ENCODE measurements around the gene INAFM2. TPM values are rescaled to one million over a fixed set of nuclear protein-coding genes. Genes with fewer than 3 reads are reported as not detected.

INAFM2 gene
- total RNA-seq: 1 to 10 TPM; 8.4 to 9.7 TPM

GRCh38 chr15:40323239-40323952, at the start of gene INAFM2:
TSS of gene INAFM2 (plus strand) at chr15:40323692. CDS start at chr15:40324056, 364 bp downstream.

GRCh38 chr15:40282869-40283614, 40.5 kb upstream of the INAFM2 start, which contains the start of gene ANKRD63:
TSS of gene ANKRD63 (minus strand) at chr15:40283064. CDS start at chr15:40282586, 478 bp downstream.

GRCh38 chr15:40307421-40308211, 15.9 kb upstream of the INAFM2 start, which contains the start of gene PLCB2:
TSS of gene PLCB2 (minus strand) at chr15:40307935. CDS start at chr15:40307672, 263 bp downstream.

GRCh38 chr15:40340740-40341400, 17.4 kb downstream of the INAFM2 start, which contains the start of gene CCDC9B:
TSS of gene CCDC9B (minus strand) at chr15:40340939. CDS start at chr15:40340819, 120 bp downstream.

GRCh38 chr15:40357723-40358470, 34.4 kb downstream of the INAFM2 start, which contains the start of gene DISP2:
TSS of gene DISP2 (plus strand) at chr15:40358219. CDS start at chr15:40358322, 103 bp downstream.

Other genes starting within 250 kb of the INAFM2 start
- 10 to 100 TPM; 24.1 to 25.0 TPM for gene BMF, start 214.8 kb upstream of the INAFM2 start, total RNA-seq
- 10 to 100 TPM; 70.0 to 71.8 TPM for gene BUB1B, start 162.6 kb upstream of the INAFM2 start, total RNA-seq
- under 1 TPM; 0.48 to 0.91 TPM for gene PAK6, start 84.6 kb upstream of the INAFM2 start, total RNA-seq
- under 1 TPM; 0.23 to 0.26 TPM for gene ANKRD63, start 40.6 kb upstream of the INAFM2 start, total RNA-seq
- gene PLCB2, start 15.8 kb upstream of the INAFM2 start, total RNA-seq: 100 to 1,000 TPM; 178 to 182 TPM
- under 1 TPM; 0.43 to 0.76 TPM for gene CCDC9B, start 17.2 kb downstream of the INAFM2 start, total RNA-seq
- gene PHGR1, start 27.3 kb downstream of the INAFM2 start, total RNA-seq: not detected
- gene DISP2, start 34.5 kb downstream of the INAFM2 start, total RNA-seq: under 1 TPM; 0.05 to 0.08 TPM
- 10 to 100 TPM; 35.5 to 35.7 TPM for gene KNSTRN, start 59.0 kb downstream of the INAFM2 start, total RNA-seq
- 10 to 100 TPM; 43.6 to 45.3 TPM for gene IVD, start 82.1 kb downstream of the INAFM2 start, total RNA-seq
- 10 to 100 TPM; 29.7 to 30.0 TPM for gene BAHD1, start 117.3 kb downstream of the INAFM2 start, total RNA-seq
- gene CHST14, start 147.3 kb downstream of the INAFM2 start, total RNA-seq: 10 to 100 TPM; 13.7 to 14.1 TPM
- 10 to 100 TPM; 24.8 to 30.9 TPM for gene CCDC32, start 241.3 kb downstream of the INAFM2 start, total RNA-seq
- 10 to 100 TPM; 10.3 to 13.2 TPM for gene RPUSD2, start 245.6 kb downstream of the INAFM2 start, total RNA-seq